Measurements from ENCODE around the gene CLHC1. TPM values are rescaled to one million over a fixed set of nuclear protein-coding genes. Genes with fewer than 3 reads are reported as not detected.
"Not testable (repeated sequence)": the region's sequence is repeated elsewhere in the genome, so short reads cannot be mapped to it uniquely, and the experiment has no call there.

Gene CLHC1
- total and polyA plus RNA-seq, 2 donors (not counting 1 experiment from before 2014, with no cell fraction given), result 2.0 to 12.8 TPM

DNA sequence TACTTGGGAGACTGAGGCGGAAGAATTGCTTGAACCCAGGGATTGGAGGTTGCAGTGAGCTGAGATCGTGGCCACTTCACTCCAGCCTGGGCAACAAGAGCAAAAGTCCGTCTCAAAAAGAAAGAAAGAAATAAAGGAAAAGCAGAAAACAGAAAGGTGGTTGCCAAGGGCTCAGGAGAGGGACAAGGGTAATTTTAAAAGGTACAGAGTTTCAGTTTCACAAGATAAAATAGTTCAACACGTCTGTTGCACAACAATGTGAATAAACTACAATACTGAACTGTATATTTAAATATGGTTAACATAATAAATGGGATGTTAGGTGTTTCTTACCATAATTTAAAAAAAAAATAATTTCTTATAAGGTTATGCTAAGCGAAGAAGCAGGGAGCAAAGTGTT, 13.3 kb upstream of the CLHC1 start:
- Mint-ChIP-seq H3K27ac (no peak overlapping the region), H3K4me1 (no peaks in the 10 kb centered on the region), H3K27me3 (no peaks in the 10 kb centered on the region), H3K9me3 (ENCODE audit: insufficient read depth) (no peaks in the 10 kb centered on the region), H3K4me3 (no peak overlapping the region)
- TF ChIP-seq, protein P1, sequence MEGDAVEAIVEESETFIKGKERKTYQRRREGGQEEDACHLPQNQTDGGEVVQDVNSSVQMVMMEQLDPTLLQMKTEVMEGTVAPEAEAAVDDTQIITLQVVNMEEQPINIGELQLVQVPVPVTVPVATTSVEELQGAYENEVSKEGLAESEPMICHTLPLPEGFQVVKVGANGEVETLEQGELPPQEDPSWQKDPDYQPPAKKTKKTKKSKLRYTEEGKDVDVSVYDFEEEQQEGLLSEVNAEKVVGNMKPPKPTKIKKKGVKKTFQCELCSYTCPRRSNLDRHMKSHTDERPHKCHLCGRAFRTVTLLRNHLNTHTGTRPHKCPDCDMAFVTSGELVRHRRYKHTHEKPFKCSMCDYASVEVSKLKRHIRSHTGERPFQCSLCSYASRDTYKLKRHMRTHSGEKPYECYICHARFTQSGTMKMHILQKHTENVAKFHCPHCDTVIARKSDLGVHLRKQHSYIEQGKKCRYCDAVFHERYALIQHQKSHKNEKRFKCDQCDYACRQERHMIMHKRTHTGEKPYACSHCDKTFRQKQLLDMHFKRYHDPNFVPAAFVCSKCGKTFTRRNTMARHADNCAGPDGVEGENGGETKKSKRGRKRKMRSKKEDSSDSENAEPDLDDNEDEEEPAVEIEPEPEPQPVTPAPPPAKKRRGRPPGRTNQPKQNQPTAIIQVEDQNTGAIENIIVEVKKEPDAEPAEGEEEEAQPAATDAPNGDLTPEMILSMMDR (IDR thresholded peaks at IDR 0.05), result no peak
- TF ChIP-seq EZH2 (IDR thresholded peaks at IDR 0.05; ENCODE audit: borderline replicate concordance, insufficient read depth, low read depth, low read length, poor library complexity, severe bottlenecking), result no peak
- H3K79me2 ChIP-seq (ENCODE audit: control insufficient read depth, insufficient read depth, low read length), result no peaks in the 10 kb centered on the region
- no peaks in the 10 kb centered on the region for H3K4me1 ChIP-seq (ENCODE audit: control insufficient read depth in 2 of 2, insufficient read depth in 2 of 2, low read length in 2 of 2)
- intact Hi-C loops (cut with micrococcal nuclease), result no loop called here
- DNase-seq (no peak), ATAC-seq (ENCODE audit: low read depth) (no peak)
- ChIA-PET CTCF (interaction anchor here (0.7 kb wide), 1 partner anchor 8 kb away, joined by 3 read pairs; no protein-coding TSS in a partner anchor), POLR2A (no interaction called here)
- peaks cover 9 to 35% of the 10 kb centered on the region in 2 experiments for H3K36me3 ChIP-seq (replicated peaks in 1 of 2; ENCODE audit: control extremely low read depth in 1 of 2, control insufficient read depth in 1 of 2, extremely low read depth in 1 of 2, insufficient read depth in 2 of 2, low read length in 1 of 2)
- H3K9me3 ChIP-seq (ENCODE audit: control extremely low read depth in 1 of 3, control insufficient read depth in 2 of 3, insufficient read depth in 1 of 3, low read length in 2 of 3), result no peaks in the 10 kb centered on the region
- no peaks in the 10 kb centered on the region for H4K20me1 ChIP-seq (ENCODE audit: control insufficient read depth, insufficient read depth, low read length, poor library complexity, severe bottlenecking)
- H3K4me2 ChIP-seq (replicated peaks; ENCODE audit: low read depth, low read length, poor library complexity, severe bottlenecking), result no peak overlapping the region
- no peak overlapping the region for H3K9ac ChIP-seq (ENCODE audit: low read length)
- H3K27me3 ChIP-seq (replicated peaks in 1 of 4; ENCODE audit: control extremely low read depth in 1 of 4, control insufficient read depth in 3 of 4, insufficient read depth in 4 of 4, low read length in 3 of 4), result no peaks in the 10 kb centered on the region
- H3K4me3 ChIP-seq (ENCODE audit: control extremely low read depth in 1 of 5, extremely low read depth in 1 of 5, insufficient read depth in 1 of 5, low read depth in 2 of 5, low read length in 4 of 5), result no peak overlapping the region
- H2AFZ ChIP-seq (ENCODE audit: insufficient read depth, low read depth, low read length, poor library complexity, severe bottlenecking), result no peak overlapping the region
- no peak overlapping the region for H3K27ac ChIP-seq (ENCODE audit: low read length in 2 of 2)
- WGBS (ENCODE audit: insufficient coverage), result 100% methylated on average over 3 of the region's 5 CpGs

DNA sequence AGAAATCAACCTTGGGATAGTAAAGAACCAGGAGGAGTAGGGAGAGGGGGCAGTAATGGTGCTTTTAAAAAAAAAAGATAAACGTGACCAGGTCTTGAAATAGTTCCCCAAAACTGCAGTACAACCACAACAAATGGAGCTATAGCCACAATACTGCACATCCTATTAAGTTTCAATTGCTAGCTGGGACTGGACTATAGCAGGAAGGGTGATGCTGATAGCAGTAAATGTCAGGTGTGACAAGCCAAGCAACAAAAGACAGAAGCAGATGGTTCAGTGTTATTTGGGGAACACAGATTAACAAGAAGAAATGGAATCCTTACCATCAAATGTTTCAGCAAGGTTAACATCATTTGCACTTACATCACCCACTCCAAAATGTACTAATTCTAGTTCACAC, 10.5 kb upstream of the CLHC1 start:
- Histone ChIP-seq H3K9ac (ENCODE audit: low read length) (no peak overlapping the region), H3K9me3 (ENCODE audit: control extremely low read depth in 1 of 3, control insufficient read depth in 2 of 3, insufficient read depth in 1 of 3, low read length in 2 of 3) (no peaks in the 10 kb centered on the region), H3K79me2 (ENCODE audit: control insufficient read depth, insufficient read depth, low read length) (no peaks in the 10 kb centered on the region), H3K27ac (ENCODE audit: low read length in 2 of 2) (no peak overlapping the region), H2AFZ (ENCODE audit: insufficient read depth, low read depth, low read length, poor library complexity, severe bottlenecking) (no peak overlapping the region), H3K36me3 (replicated peaks in 1 of 2; ENCODE audit: control extremely low read depth in 1 of 2, control insufficient read depth in 1 of 2, extremely low read depth in 1 of 2, insufficient read depth in 2 of 2, low read length in 1 of 2) (peaks cover 8 to 49% of the 10 kb centered on the region in 2 experiments), H3K4me2 (replicated peaks; ENCODE audit: low read depth, low read length, poor library complexity, severe bottlenecking) (no peak overlapping the region), H4K20me1 (ENCODE audit: control insufficient read depth, insufficient read depth, low read length, poor library complexity, severe bottlenecking) (no peaks in the 10 kb centered on the region), H3K4me1 (ENCODE audit: control insufficient read depth in 2 of 2, insufficient read depth in 2 of 2, low read length in 2 of 2) (no peaks in the 10 kb centered on the region), H3K4me3 (ENCODE audit: control extremely low read depth in 1 of 5, extremely low read depth in 1 of 5, insufficient read depth in 1 of 5, low read depth in 2 of 5, low read length in 4 of 5) (no peak overlapping the region), H3K27me3 (replicated peaks in 1 of 4; ENCODE audit: control extremely low read depth in 1 of 4, control insufficient read depth in 3 of 4, insufficient read depth in 4 of 4, low read length in 3 of 4) (no peaks in the 10 kb centered on the region)
- Mint-ChIP-seq H3K4me3 (no peak overlapping the region), H3K27me3 (no peaks in the 10 kb centered on the region), H3K27ac (peak overlapping the region; percentile 17), H3K4me1 (no peaks in the 10 kb centered on the region), H3K9me3 (ENCODE audit: insufficient read depth) (no peaks in the 10 kb centered on the region)
- ATAC-seq (ENCODE audit: low read depth) (no peak), DNase-seq (no peak)
- WGBS (ENCODE audit: insufficient coverage), result no CpG with 5 or more reads among the region's 1 CpG
- intact Hi-C loops (cut with micrococcal nuclease), result no loop called here
- TF ChIP-seq, protein P1 (IDR thresholded peaks at IDR 0.05), result no peak
- no peak for TF ChIP-seq EZH2 (IDR thresholded peaks at IDR 0.05; ENCODE audit: borderline replicate concordance, insufficient read depth, low read depth, low read length, poor library complexity, severe bottlenecking)
- POLR2A ChIA-PET, result no interaction called here
- CTCF ChIA-PET, result no interaction called here

DNA sequence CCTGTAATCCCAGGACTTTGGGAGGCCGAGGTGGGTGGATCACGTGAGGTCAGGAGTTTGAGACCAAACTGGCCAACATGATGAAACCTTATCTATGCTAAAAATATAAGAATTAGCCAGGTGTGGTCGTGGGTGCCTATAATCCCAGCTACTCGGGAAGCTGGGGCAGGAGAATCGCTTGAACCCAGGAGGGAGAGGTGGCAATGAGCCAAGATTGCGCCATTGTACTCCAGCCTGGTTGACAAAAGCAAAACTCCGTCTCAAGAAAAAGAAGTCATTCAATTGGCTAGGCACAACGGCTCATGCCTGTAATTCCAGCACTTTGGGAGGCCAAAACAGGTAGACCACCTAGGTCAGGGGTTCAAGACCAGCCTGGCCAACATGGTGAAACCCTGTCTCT, 9.5 kb upstream of the CLHC1 start:
- H3K27me3 ChIP-seq (replicated peaks in 1 of 4; ENCODE audit: control extremely low read depth in 1 of 4, control insufficient read depth in 3 of 4, insufficient read depth in 4 of 4, low read length in 3 of 4); H3K79me2 ChIP-seq (ENCODE audit: control insufficient read depth, insufficient read depth, low read length); H3K4me3 ChIP-seq (ENCODE audit: control extremely low read depth in 1 of 5, extremely low read depth in 1 of 5, insufficient read depth in 1 of 5, low read depth in 2 of 5, low read length in 4 of 5); H3K4me1 ChIP-seq (ENCODE audit: control insufficient read depth in 2 of 2, insufficient read depth in 2 of 2, low read length in 2 of 2); H3K4me3 Mint-ChIP-seq; DNase-seq; H3K27ac Mint-ChIP-seq; H3K27ac ChIP-seq (ENCODE audit: low read length in 2 of 2); H3K27me3 Mint-ChIP-seq; H4K20me1 ChIP-seq (ENCODE audit: control insufficient read depth, insufficient read depth, low read length, poor library complexity, severe bottlenecking); H3K4me1 Mint-ChIP-seq; intact Hi-C loops (cut with micrococcal nuclease); H3K9ac ChIP-seq (ENCODE audit: low read length); H2AFZ ChIP-seq (ENCODE audit: insufficient read depth, low read depth, low read length, poor library complexity, severe bottlenecking); CTCF ChIA-PET; H3K4me2 ChIP-seq (replicated peaks; ENCODE audit: low read depth, low read length, poor library complexity, severe bottlenecking); ATAC-seq (ENCODE audit: low read depth); H3K9me3 Mint-ChIP-seq (ENCODE audit: insufficient read depth); H3K9me3 ChIP-seq (ENCODE audit: control extremely low read depth in 1 of 3, control insufficient read depth in 2 of 3, insufficient read depth in 1 of 3, low read length in 2 of 3): not testable (repeated sequence)
- WGBS (ENCODE audit: insufficient coverage), result over 99% methylated on average over 6 of the region's 8 CpGs
- peaks cover 8 to 51% of the 10 kb centered on the region in 2 experiments for H3K36me3 ChIP-seq (replicated peaks in 1 of 2; ENCODE audit: control extremely low read depth in 1 of 2, control insufficient read depth in 1 of 2, extremely low read depth in 1 of 2, insufficient read depth in 2 of 2, low read length in 1 of 2)
- POLR2A ChIA-PET, result interaction anchor here (0.7 to 1.0 kb wide), 2 partner anchors 9 to 102 kb away, joined by 6 to 10 read pairs; partner anchors contain the start of genes CLHC1 and RPS27A

Data from B cell (primary cell).